DOHH2 (cell line): ENCODE data around the gene MYOZ3.

ENCODE experiments used
- EZH2phosphoT487 ChIP-seq: fragments of 200-600 bp; sonication (generic); IDR thresholded peaks from 2 replicates; pipeline ENCODE4 v1.6.1; 2017; ENCODE audit warnings: borderline replicate concordance, mild to moderate bottlenecking, antibody characterized with exemption, low read length, moderate library complexity, mixed read lengths
- TF ChIP-seq, protein P1 (sequence below): fragments of 200-600 bp; sonication (generic); IDR thresholded peaks from one replicate; pipeline ENCODE4 v1.5.1; 2014; ENCODE audit warnings: antibody characterized with exemption, mild to moderate bottlenecking, low read depth, low read length; ENCODE audit not compliant: poor library complexity, severe bottlenecking

DNA sequence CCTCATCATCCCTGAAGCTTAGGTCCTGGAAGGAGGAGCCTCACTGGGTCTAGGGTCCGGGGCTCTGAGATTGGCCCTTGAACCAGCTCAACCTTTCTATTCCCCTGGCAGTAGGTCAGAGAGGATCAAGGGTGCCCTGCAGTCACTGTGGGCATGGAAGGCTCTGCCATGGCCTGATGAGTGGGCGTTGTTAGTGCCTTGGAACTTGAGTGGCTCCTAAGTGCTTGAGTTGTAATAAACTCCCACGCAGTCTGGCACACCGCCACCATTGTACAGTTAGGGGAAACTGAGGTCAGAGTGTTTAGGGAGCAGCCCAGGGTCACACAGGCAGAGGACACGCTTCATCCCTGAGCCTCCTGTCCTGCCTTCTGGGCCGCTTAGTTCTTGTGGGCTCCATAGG, 31.0 kb upstream of the MYOZ3 start:
- TF ChIP-seq, protein P1, sequence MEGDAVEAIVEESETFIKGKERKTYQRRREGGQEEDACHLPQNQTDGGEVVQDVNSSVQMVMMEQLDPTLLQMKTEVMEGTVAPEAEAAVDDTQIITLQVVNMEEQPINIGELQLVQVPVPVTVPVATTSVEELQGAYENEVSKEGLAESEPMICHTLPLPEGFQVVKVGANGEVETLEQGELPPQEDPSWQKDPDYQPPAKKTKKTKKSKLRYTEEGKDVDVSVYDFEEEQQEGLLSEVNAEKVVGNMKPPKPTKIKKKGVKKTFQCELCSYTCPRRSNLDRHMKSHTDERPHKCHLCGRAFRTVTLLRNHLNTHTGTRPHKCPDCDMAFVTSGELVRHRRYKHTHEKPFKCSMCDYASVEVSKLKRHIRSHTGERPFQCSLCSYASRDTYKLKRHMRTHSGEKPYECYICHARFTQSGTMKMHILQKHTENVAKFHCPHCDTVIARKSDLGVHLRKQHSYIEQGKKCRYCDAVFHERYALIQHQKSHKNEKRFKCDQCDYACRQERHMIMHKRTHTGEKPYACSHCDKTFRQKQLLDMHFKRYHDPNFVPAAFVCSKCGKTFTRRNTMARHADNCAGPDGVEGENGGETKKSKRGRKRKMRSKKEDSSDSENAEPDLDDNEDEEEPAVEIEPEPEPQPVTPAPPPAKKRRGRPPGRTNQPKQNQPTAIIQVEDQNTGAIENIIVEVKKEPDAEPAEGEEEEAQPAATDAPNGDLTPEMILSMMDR = no peak
- no peak for TF ChIP-seq EZH2phosphoT487
